ENCODE data around the gene NKAPD1. TPM values are rescaled to one million over a fixed set of nuclear protein-coding genes. Genes with fewer than 3 reads are reported as not detected.
"Not testable (repeated sequence)": the region's sequence is repeated elsewhere in the genome, so short reads cannot be mapped to it uniquely, and the experiment has no call there.

Gene NKAPD1
- total RNA-seq, 1 experiment from 2014 or later = 11.7 TPM

DNA sequence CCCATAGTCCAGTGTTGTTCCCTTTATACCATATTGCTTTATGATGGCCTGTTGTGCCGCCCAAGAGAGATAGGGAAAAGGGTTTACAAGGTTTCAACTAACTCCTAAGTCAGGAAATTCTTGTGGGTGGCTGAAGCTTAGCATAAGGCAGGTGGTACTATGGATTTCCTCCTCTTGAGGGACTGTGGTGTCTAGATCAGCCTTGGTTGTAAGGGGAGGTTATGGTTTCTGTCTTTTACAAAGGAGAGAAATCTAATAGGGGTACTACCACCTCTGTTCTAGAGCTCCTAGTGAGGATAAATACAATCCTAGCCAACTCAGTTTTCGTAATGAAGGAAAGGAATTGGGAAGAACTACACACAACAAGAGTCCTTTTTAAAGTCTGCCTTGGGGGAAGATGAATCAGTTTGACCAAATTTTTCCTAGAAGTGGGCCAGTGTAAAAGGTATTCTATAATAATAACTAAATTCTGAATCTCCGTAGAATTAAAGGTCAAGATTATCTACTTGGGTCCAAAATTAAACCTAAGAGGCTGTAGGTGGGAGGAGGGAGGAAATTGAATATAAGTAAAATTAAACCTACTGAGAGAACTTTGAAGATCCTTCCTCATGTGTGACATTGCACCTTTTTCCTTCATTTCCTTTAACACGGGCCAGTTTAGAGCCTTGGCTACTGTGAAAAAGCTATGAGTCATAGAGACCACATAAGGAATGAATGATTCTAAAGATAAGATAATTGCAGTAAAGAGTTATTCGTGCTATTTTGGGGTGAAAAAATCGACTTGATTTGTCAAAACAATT, 31.7 kb upstream of the NKAPD1 start:
- Histone ChIP-seq H3K9me3 (ENCODE audit: low read length) (no peaks in the 10 kb centered on the region), H3K27me3 (ENCODE audit: low read length) (no peaks in the 10 kb centered on the region), H2AFZ (ENCODE audit: low read length) (no peak overlapping the region), H3K4me3 (ENCODE audit: low read length) (no peak overlapping the region), H3K27ac (ENCODE audit: low read length) (no peak overlapping the region), H3K79me2 (ENCODE audit: low read length) (no peaks in the 10 kb centered on the region), H4K20me1 (ENCODE audit: insufficient read depth, low read depth, low read length) (no peaks in the 10 kb centered on the region), H3K36me3 (ENCODE audit: insufficient read depth, low read length) (peaks cover 14% of the 10 kb centered on the region; the same call in 1 of the 2 replicates), H3K4me1 (ENCODE audit: low read length) (no peaks in the 10 kb centered on the region), H3K9me2 (replicated peaks; ENCODE audit: insufficient read depth, low read length) (no peaks in the 10 kb centered on the region), H3K4me2 (ENCODE audit: low read depth, low read length, poor library complexity, severe bottlenecking) (no peak overlapping the region), H3K9ac (ENCODE audit: low read length) (no peak overlapping the region)
- DNase-seq = no peak

- Histone ChIP-seq H3K4me2 (ENCODE audit: low read depth, low read length, poor library complexity, severe bottlenecking) (no peak overlapping the region), H3K4me3 (ENCODE audit: low read length) (no peak overlapping the region), H3K79me2 (ENCODE audit: low read length) (no peaks in the 10 kb centered on the region), H3K27me3 (ENCODE audit: low read length) (no peaks in the 10 kb centered on the region), H4K20me1 (ENCODE audit: insufficient read depth, low read depth, low read length) (no peaks in the 10 kb centered on the region), H3K9me3 (ENCODE audit: low read length) (no peaks in the 10 kb centered on the region), H2AFZ (ENCODE audit: low read length) (no peak overlapping the region), H3K9ac (ENCODE audit: low read length) (no peak overlapping the region), H3K4me1 (ENCODE audit: low read length) (peaks cover under 1% of the 10 kb centered on the region), H3K27ac (ENCODE audit: low read length) (no peak overlapping the region), H3K9me2 (replicated peaks; ENCODE audit: insufficient read depth, low read length) (no peaks in the 10 kb centered on the region), H3K36me3 (ENCODE audit: insufficient read depth, low read length) (peaks cover 9% of the 10 kb centered on the region; the same call in 1 of the 2 replicates)
- no peak for DNase-seq
Observed at GRCh38 chr11:112042961-112043304, 31.2 kb upstream of the NKAPD1 start.

DNA sequence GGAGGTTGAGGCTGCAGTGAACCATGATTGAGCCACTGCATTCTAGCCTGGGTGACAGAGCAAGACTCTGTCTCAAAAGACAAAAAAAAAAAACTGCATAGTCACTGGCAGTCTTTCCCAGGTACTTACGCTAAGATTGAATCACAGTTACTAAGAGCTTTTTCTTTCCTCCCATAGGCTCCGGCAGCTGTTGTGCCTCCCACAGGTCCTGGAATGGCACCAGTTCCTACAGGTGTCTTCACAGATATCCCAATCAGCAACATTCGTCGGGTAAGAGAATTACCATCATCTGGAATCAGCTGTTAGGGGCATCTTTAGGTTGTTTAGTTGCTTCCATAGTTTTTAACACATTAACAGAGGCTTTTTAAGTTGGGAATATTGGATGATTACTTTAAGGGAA, 29.1 kb upstream of the NKAPD1 start:
- Histone ChIP-seq H3K9me3 (ENCODE audit: low read length) (no peaks in the 10 kb centered on the region), H3K4me2 (ENCODE audit: low read depth, low read length, poor library complexity, severe bottlenecking) (no peak overlapping the region), H3K27ac (ENCODE audit: low read length) (no peak overlapping the region), H3K4me1 (ENCODE audit: low read length) (peaks cover 19% of the 10 kb centered on the region), H3K36me3 (ENCODE audit: insufficient read depth, low read length) (peaks cover 15% of the 10 kb centered on the region), H3K9me2 (replicated peaks; ENCODE audit: insufficient read depth, low read length) (no peaks in the 10 kb centered on the region), H4K20me1 (ENCODE audit: insufficient read depth, low read depth, low read length) (no peaks in the 10 kb centered on the region), H3K79me2 (ENCODE audit: low read length) (peaks cover 9% of the 10 kb centered on the region), H3K9ac (ENCODE audit: low read length) (no peak overlapping the region), H3K27me3 (ENCODE audit: low read length) (no peaks in the 10 kb centered on the region), H3K4me3 (ENCODE audit: low read length) (no peak overlapping the region), H2AFZ (ENCODE audit: low read length) (no peak overlapping the region)
- DNase-seq = no peak

DNA sequence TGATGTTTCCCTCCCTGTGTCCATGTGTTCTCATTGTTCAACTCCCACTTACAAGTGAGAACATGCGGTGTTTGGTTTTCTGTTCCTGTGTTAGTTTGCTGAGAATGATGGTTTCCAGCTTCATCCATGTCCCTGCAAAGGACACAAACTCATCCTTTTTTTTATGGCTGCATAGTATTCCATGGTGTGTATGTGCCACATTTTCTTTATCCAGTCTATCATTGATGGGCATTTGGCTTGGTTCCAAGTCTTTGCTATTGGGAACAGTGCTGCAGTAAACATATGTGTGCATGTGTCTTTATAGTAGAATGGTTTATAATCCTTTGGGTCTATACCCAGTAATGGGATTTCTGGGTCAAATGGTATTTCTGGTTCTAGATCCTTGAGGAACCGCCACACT, 27.5 kb upstream of the NKAPD1 start:
- H4K20me1 ChIP-seq (ENCODE audit: insufficient read depth, low read depth, low read length); H3K9ac ChIP-seq (ENCODE audit: low read length); H3K27me3 ChIP-seq (ENCODE audit: low read length); H3K4me2 ChIP-seq (ENCODE audit: low read depth, low read length, poor library complexity, severe bottlenecking); H3K4me3 ChIP-seq (ENCODE audit: low read length); H3K9me3 ChIP-seq (ENCODE audit: low read length); H3K9me2 ChIP-seq (replicated peaks; ENCODE audit: insufficient read depth, low read length); H2AFZ ChIP-seq (ENCODE audit: low read length); DNase-seq; H3K27ac ChIP-seq (ENCODE audit: low read length): not testable (repeated sequence)
- Histone ChIP-seq H3K79me2 (ENCODE audit: low read length) (peaks cover 10% of the 10 kb centered on the region), H3K36me3 (ENCODE audit: insufficient read depth, low read length) (peaks cover 22% of the 10 kb centered on the region), H3K4me1 (ENCODE audit: low read length) (peaks cover 36% of the 10 kb centered on the region)

GRCh38 chr11:112048256-112048655, 25.8 kb upstream of the NKAPD1 start:
- not testable (repeated sequence) for H3K4me3 ChIP-seq (ENCODE audit: low read length)
- H3K36me3 ChIP-seq (ENCODE audit: insufficient read depth, low read length) = peaks cover 28% of the 10 kb centered on the region

DNA sequence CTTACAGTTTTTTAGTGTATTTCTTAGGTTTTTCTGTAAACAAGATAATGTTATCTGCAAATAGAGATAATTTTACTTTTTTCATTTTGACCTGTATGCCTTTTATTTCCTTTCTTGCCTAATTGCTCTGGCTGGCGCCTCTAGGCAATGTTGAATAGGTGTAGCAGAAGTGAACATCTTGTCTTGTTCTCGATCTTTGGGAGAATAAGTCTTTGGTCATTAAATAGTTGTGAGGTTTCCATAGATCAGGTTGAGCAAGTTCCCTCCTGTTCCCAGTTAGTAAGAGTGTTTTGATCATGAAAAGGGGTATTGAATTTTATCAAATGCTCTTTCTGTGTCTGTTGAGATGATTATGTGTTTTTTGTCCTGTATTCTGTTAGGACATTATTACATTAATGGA, 24.3 kb upstream of the NKAPD1 start:
- Histone ChIP-seq H3K4me1 (ENCODE audit: low read length) (peaks cover 41% of the 10 kb centered on the region), H3K27me3 (ENCODE audit: low read length) (no peaks in the 10 kb centered on the region), H3K9me3 (ENCODE audit: low read length) (no peaks in the 10 kb centered on the region), H2AFZ (ENCODE audit: low read length) (no peak overlapping the region), H3K4me3 (ENCODE audit: low read length) (no peak overlapping the region), H3K9me2 (replicated peaks; ENCODE audit: insufficient read depth, low read length) (no peaks in the 10 kb centered on the region), H3K9ac (ENCODE audit: low read length) (no peak overlapping the region), H3K36me3 (ENCODE audit: insufficient read depth, low read length) (peaks cover 30% of the 10 kb centered on the region), H3K79me2 (ENCODE audit: low read length) (peaks cover 14% of the 10 kb centered on the region), H3K4me2 (ENCODE audit: low read depth, low read length, poor library complexity, severe bottlenecking) (peak overlapping the region; percentile 28), H4K20me1 (ENCODE audit: insufficient read depth, low read depth, low read length) (no peaks in the 10 kb centered on the region), H3K27ac (ENCODE audit: low read length) (peak overlapping the region; percentile 92)
- DNase-seq = no peak

More at GRCh38 chr11:112048256-112048655, 25.8 kb upstream of the NKAPD1 start:
- H3K27ac ChIP-seq (ENCODE audit: low read length) = peak overlapping the region; percentile 92
- peak overlapping the region; percentile 15 for H3K4me2 ChIP-seq (ENCODE audit: low read depth, low read length, poor library complexity, severe bottlenecking)
- peaks cover 14% of the 10 kb centered on the region for H3K79me2 ChIP-seq (ENCODE audit: low read length)
- not testable (repeated sequence) for H3K9ac ChIP-seq (ENCODE audit: low read length); DNase-seq; H2AFZ ChIP-seq (ENCODE audit: low read length); H3K27me3 ChIP-seq (ENCODE audit: low read length); H3K9me2 ChIP-seq (replicated peaks; ENCODE audit: insufficient read depth, low read length); H3K9me3 ChIP-seq (ENCODE audit: low read length); H4K20me1 ChIP-seq (ENCODE audit: insufficient read depth, low read depth, low read length)
- H3K4me1 ChIP-seq (ENCODE audit: low read length) = peaks cover 41% of the 10 kb centered on the region

GRCh38 chr11:112050721-112051120, 23.4 kb upstream of the NKAPD1 start:
- Histone ChIP-seq H3K27ac (ENCODE audit: low read length) (peak overlapping the region; percentile 92), H3K9me2 (replicated peaks; ENCODE audit: insufficient read depth, low read length) (no peaks in the 10 kb centered on the region), H3K9me3 (ENCODE audit: low read length) (no peaks in the 10 kb centered on the region), H3K79me2 (ENCODE audit: low read length) (peaks cover 14% of the 10 kb centered on the region), H2AFZ (ENCODE audit: low read length) (no peak overlapping the region), H3K36me3 (ENCODE audit: insufficient read depth, low read length) (peaks cover 30% of the 10 kb centered on the region), H3K4me3 (ENCODE audit: low read length) (0 out of 2 replicates have a peak overlapping the region, but pooled peaks have one; percentile 1), H3K27me3 (ENCODE audit: low read length) (no peaks in the 10 kb centered on the region), H3K9ac (ENCODE audit: low read length) (no peak overlapping the region), H4K20me1 (ENCODE audit: insufficient read depth, low read depth, low read length) (no peaks in the 10 kb centered on the region), H3K4me2 (ENCODE audit: low read depth, low read length, poor library complexity, severe bottlenecking) (peak overlapping the region; percentile 28), H3K4me1 (ENCODE audit: low read length) (peaks cover 41% of the 10 kb centered on the region)
- DNase-seq = peak; percentile 63

DNA sequence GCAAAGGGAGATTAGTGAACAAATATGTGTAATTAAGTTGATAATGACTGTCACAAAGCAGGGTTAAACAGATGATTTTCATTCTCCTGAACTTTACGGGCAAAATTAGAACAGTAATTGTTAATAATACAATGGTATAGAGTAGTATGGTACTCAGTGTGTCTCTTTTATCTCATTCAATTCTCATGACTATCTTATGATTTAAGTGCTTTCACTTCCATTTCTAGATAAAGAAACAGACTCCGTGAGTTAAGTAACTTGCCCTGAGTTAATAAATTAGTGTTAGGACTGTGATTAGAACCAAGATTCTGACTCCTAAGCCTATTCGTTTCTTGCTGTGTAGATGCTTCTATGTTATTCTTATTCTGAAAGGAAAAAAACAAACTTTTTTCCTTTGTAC, 22.3 kb upstream of the NKAPD1 start:
- Histone ChIP-seq H3K9me2 (replicated peaks; ENCODE audit: insufficient read depth, low read length) (no peaks in the 10 kb centered on the region), H3K27me3 (ENCODE audit: low read length) (no peaks in the 10 kb centered on the region), H3K79me2 (ENCODE audit: low read length) (peaks cover 14% of the 10 kb centered on the region), H3K27ac (ENCODE audit: low read length) (peak overlapping the region; percentile 92), H4K20me1 (ENCODE audit: insufficient read depth, low read depth, low read length) (no peaks in the 10 kb centered on the region), H3K4me3 (ENCODE audit: low read length) (no peak overlapping the region), H3K4me1 (ENCODE audit: low read length) (peaks cover 41% of the 10 kb centered on the region), H3K4me2 (ENCODE audit: low read depth, low read length, poor library complexity, severe bottlenecking) (no peak overlapping the region), H3K9me3 (ENCODE audit: low read length) (no peaks in the 10 kb centered on the region), H3K9ac (ENCODE audit: low read length) (no peak overlapping the region), H3K36me3 (ENCODE audit: insufficient read depth, low read length) (peaks cover 27% of the 10 kb centered on the region), H2AFZ (ENCODE audit: low read length) (no peak overlapping the region)
- DNase-seq = no peak

All from Karpas-422 (cell line).